GM23248 (cell line): ENCODE results near the gene CLDN7.

Source experiments
- EZH2 ChIP-seq: fragments of 200-600 bp; sonication (generic); IDR thresholded peaks from 2 replicates; pipeline ENCODE4 v1.6.1; 2018; ENCODE audit warnings: antibody characterized with exemption, mild to moderate bottlenecking; ENCODE audit not compliant: insufficient read depth, poor library complexity, severe bottlenecking
- EZH2phosphoT487 ChIP-seq: fragments of 200-600 bp; sonication (generic); IDR thresholded peaks from 2 replicates; pipeline ENCODE4 v1.6.1; 2018; ENCODE audit warnings: antibody characterized with exemption, moderate library complexity, mild to moderate bottlenecking, low read depth; ENCODE audit not compliant: insufficient read depth

DNA sequence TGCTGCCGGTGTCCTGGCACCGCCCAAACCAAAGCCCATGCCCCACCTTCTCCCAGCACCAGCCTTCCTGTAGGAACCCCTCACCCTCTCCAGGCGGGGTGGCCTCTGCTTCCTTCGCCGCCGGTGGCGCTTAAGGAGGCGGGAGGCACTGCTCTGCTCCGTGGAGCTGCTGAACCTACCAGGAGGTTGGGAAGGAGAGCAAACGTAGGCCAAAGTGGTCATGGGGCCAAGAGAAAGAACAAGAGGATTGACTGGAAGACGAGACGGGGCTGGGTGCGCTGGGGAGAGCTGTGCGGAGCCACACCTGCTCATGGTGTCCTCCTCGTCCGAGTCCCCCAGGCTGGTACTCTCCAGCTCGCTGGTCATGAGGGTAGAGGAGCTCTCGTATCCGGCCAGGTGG is 32.8 kb downstream of the CLDN7 start:
- TF ChIP-seq EZH2phosphoT487 = no peak
- no peak for TF ChIP-seq EZH2
